ENCODE measurements around the gene EPN1. TPM values are rescaled to one million over a fixed set of nuclear protein-coding genes. Genes with fewer than 3 reads are reported as not detected.
A peak's percentile ranks its signal among the peaks of the same experiment; 100 is the strongest.

The EPN1 gene
- total RNA-seq: 250 TPM
- long read RNA-seq, full-length matches to known transcripts: 41 of 168 reads
- long read RNA-seq, partial matches to known transcripts: 74 of 168 reads
- long read RNA-seq, other reads (novel, unspliced or antisense): 53 of 168 reads

GRCh38 chr19:55674841-55675660, at the start of gene EPN1:
TSS of gene EPN1 (plus strand) at chr19:55675226. CDS start at chr19:55678628, 3,402 bp downstream.
- intact Hi-C loops (cut with micrococcal nuclease): no loop called here
- DNase-seq: peak; percentile 98
- peak; percentile 90 for ATAC-seq

- DNase-seq (no peak), ATAC-seq (no peak)
- intact Hi-C loops (cut with micrococcal nuclease): no loop called here
Observed at GRCh38 chr19:55626350-55626749, 48.7 kb upstream of the EPN1 start.

GRCh38 chr19:55632463-55632834, 42.6 kb upstream of the EPN1 start:
- intact Hi-C loops (cut with micrococcal nuclease): no loop called here
- peak; percentile 38 for DNase-seq
- ATAC-seq: peak; percentile 62

GRCh38 chr19:55633861-55634260, 41.2 kb upstream of the EPN1 start:
- intact Hi-C loops (cut with micrococcal nuclease): no loop called here
- ATAC-seq (no peak), DNase-seq (no peak)

- peak; percentile 29 for DNase-seq
- intact Hi-C loops (cut with micrococcal nuclease): no loop called here
- ATAC-seq: no peak
Observed at GRCh38 chr19:55635334-55635717, 39.7 kb upstream of the EPN1 start.

- DNase-seq (peak; percentile 12), ATAC-seq (no peak)
- intact Hi-C loops (cut with micrococcal nuclease): no loop called here
Observed at GRCh38 chr19:55635856-55636440, 39.1 kb upstream of the EPN1 start.

- intact Hi-C loops (cut with micrococcal nuclease): no loop called here
- peak; percentile 20 for DNase-seq
Observed at GRCh38 chr19:55636723-55637122, 38.3 kb upstream of the EPN1 start.

GRCh38 chr19:55637534-55637933, 37.5 kb upstream of the EPN1 start:
- DNase-seq: peak; percentile 30
- ATAC-seq: no peak
- intact Hi-C loops (cut with micrococcal nuclease): no loop called here

More at GRCh38 chr19:55636723-55637122, 38.3 kb upstream of the EPN1 start:
- ATAC-seq: no peak

GRCh38 chr19:55638864-55639359, 36.1 kb upstream of the EPN1 start:
- DNase-seq (peak; percentile 38), ATAC-seq (no peak)
- intact Hi-C loops (cut with micrococcal nuclease): no loop called here

- ATAC-seq: peak; percentile 23
- peak; percentile 83 for DNase-seq
- intact Hi-C loops (cut with micrococcal nuclease): no loop called here
Observed at GRCh38 chr19:55640043-55640576, 34.9 kb upstream of the EPN1 start.

- DNase-seq: peak; percentile 84
- intact Hi-C loops (cut with micrococcal nuclease): no loop called here
- ATAC-seq: peak; percentile 73
Observed at GRCh38 chr19:55640577-55641425, 34.2 kb upstream of the EPN1 start, which contains the start of gene ZNF580. TSS of gene ZNF580 (plus strand) at chr19:55641002. CDS start at chr19:55642509, 1,507 bp downstream.

- intact Hi-C loops (cut with micrococcal nuclease): no loop called here
- DNase-seq (peak; percentile 11), ATAC-seq (peak; percentile 0)
Observed at GRCh38 chr19:55641426-55642152, 33.4 kb upstream of the EPN1 start.

- intact Hi-C loops (cut with micrococcal nuclease): no loop called here
- peak; percentile 2 for ATAC-seq
- DNase-seq: peak; percentile 52
Observed at GRCh38 chr19:55642153-55643002, 32.6 kb upstream of the EPN1 start.

- DNase-seq (peak; percentile 82), ATAC-seq (peak; percentile 46)
- intact Hi-C loops (cut with micrococcal nuclease): no loop called here
Observed at GRCh38 chr19:55643003-55643886, 31.8 kb upstream of the EPN1 start, which contains the start of gene ZNF581. TSS of gene ZNF581 (plus strand) at chr19:55643649. CDS start at chr19:55644572, 923 bp downstream.

- ATAC-seq (no peak), DNase-seq (no peak)
- intact Hi-C loops (cut with micrococcal nuclease): no loop called here
Observed at GRCh38 chr19:55643887-55644176, 31.2 kb upstream of the EPN1 start.

- intact Hi-C loops (cut with micrococcal nuclease): no loop called here
- DNase-seq (peak; percentile 25), ATAC-seq (no peak)
Observed at GRCh38 chr19:55644191-55644833, 30.7 kb upstream of the EPN1 start.

Data from left ventricle myocardium superior (tissue), 1 donor.